GM18870 (cell line): Measurements from ENCODE around the gene AVPR2.

Experiments
- ATAC-seq: cut with Tn5 transposase; IDR thresholded peaks from one replicate; pipeline ENCODE4 v1.9.1; 2021; ENCODE audit warnings: moderate library complexity; ENCODE audit not compliant: unreplicated experiment

AVPR2 gene

GRCh38 chrX:153930011-153930910, 25.8 kb downstream of the AVPR2 start:
- ATAC-seq = no peak

- ATAC-seq = no peak
Measured at GRCh38 chrX:153931151-153931550, 26.7 kb downstream of the AVPR2 start.

- no peak for ATAC-seq
Measured at GRCh38 chrX:153931748-153932147, 27.3 kb downstream of the AVPR2 start.

- ATAC-seq = no peak
Measured at GRCh38 chrX:153932220-153932915, 27.9 kb downstream of the AVPR2 start.

GRCh38 chrX:153933748-153934147, 29.3 kb downstream of the AVPR2 start:
- no peak for ATAC-seq

GRCh38 chrX:153934148-153934761, 29.8 kb downstream of the AVPR2 start:
- peak; percentile 21 for ATAC-seq

GRCh38 chrX:153934762-153935325, 30.4 kb downstream of the AVPR2 start, which contains the start of gene NAA10:
Gene NAA10, minus strand, starts transcription at chrX:153935037. Its CDS starts 133 bp downstream, at chrX:153934904.
- ATAC-seq = peak; percentile 46

GRCh38 chrX:153935326-153935851, 30.9 kb downstream of the AVPR2 start:
- ATAC-seq = no peak

GRCh38 chrX:153937056-153937455, 32.6 kb downstream of the AVPR2 start:
- ATAC-seq = no peak

- ATAC-seq = no peak
Measured at GRCh38 chrX:153938226-153938786, 33.8 kb downstream of the AVPR2 start.

GRCh38 chrX:153939573-153939972, 35.1 kb downstream of the AVPR2 start:
- ATAC-seq = no peak

GRCh38 chrX:153941336-153942252, 37.1 kb downstream of the AVPR2 start:
- ATAC-seq = no peak

- no peak for ATAC-seq
Measured at GRCh38 chrX:153944140-153944799, 39.8 kb downstream of the AVPR2 start, which contains the start of gene RENBP. Gene RENBP, minus strand, starts transcription at chrX:153944643. Its CDS starts 33 bp downstream, at chrX:153944610.

- ATAC-seq = no peak
Measured at GRCh38 chrX:153944800-153945150, 40.3 kb downstream of the AVPR2 start.

- no peak for ATAC-seq
Measured at GRCh38 chrX:153945956-153946943, 41.8 kb downstream of the AVPR2 start.

- peak; percentile 63 for ATAC-seq
Measured at GRCh38 chrX:153947009-153947769, 42.7 kb downstream of the AVPR2 start.

GRCh38 chrX:153948002-153948466, 43.6 kb downstream of the AVPR2 start:
- ATAC-seq = no peak
